Suprapubic skin (tissue), 4 donors: ENCODE measurements around the gene ARL4C. TPM values are rescaled to one million over a fixed set of nuclear protein-coding genes. Genes with fewer than 3 reads are reported as not detected.

ENCODE experiments used
- DNase-seq, 2 donors: peaks; one replicate each; pipeline ENCODE4 v3.0.0-alpha.2; 2019; ENCODE audit warnings: low spot score in 2 of 2
- H3K27ac ChIP-seq: fragments of 200-600 bp; sonication (generic); one replicate; pipeline ENCODE4 v1.5.1; 2019
- H3K27me3 ChIP-seq: fragments of 200-600 bp; sonication (generic); one replicate; pipeline ENCODE4 v1.5.1; 2019
- H3K36me3 ChIP-seq: fragments of 200-600 bp; sonication (generic); one replicate; pipeline ENCODE4 v1.5.1; 2019
- H3K4me1 ChIP-seq: fragments of 200-600 bp; sonication (generic); one replicate; pipeline ENCODE4 v1.5.1; 2019
- H3K4me3 ChIP-seq: fragments of 200-600 bp; sonication (generic); one replicate; pipeline ENCODE4 v1.5.1; 2019; ENCODE audit warnings: mild to moderate bottlenecking
- H3K9me3 ChIP-seq: fragments of 200-600 bp; sonication (generic); one replicate; pipeline ENCODE4 v1.5.1; 2019
- EP300 ChIP-seq: sonication (generic); formaldehyde crosslinking; IDR thresholded peaks from one replicate; pipeline ENCODE4 v1.6.1; 2017; ENCODE audit warnings: antibody characterized with exemption
- POLR2A ChIP-seq, 2 donors: fragments of 450-650 bp; IDR thresholded peaks; one replicate each; pipeline ENCODE4 v1.6.1; 2017; ENCODE audit warnings: antibody characterized with exemption in 2 of 2, mild to moderate bottlenecking in 2 of 2, moderate library complexity in 2 of 2
- POLR2AphosphoS5 ChIP-seq, 3 donors: sonication (generic); formaldehyde crosslinking; IDR thresholded peaks; one replicate each; pipeline ENCODE4 v1.6.1; 2017; ENCODE audit warnings: antibody characterized with exemption in 3 of 3
- WGBS: methylation state at CpG from one replicate; pipeline ENCODE4 v1.1.5; 2018; 5-methylcytosine and 5-hydroxymethylcytosine counted together
- total RNA-seq, 4 donors: library from RNA; depleted of rRNA; stranded (reverse); fragments of >200 nt; gene quantifications; one replicate each; pipeline ENCODE4 v1.1.0, GENCODE V29; 2016
- TF ChIP-seq, protein P1 (sequence below), 2 donors: fragments of 200-600 bp in 1 of 2; fragments of 450-650 bp in 1 of 2; sonication (generic) in 1 of 2; IDR thresholded peaks; one replicate each; pipeline ENCODE4 v1.5.1; 2016 to 2019; ENCODE audit warnings: antibody characterized with exemption in 2 of 2, mild to moderate bottlenecking in 1 of 2, moderate library complexity in 1 of 2

ARL4C gene
- total RNA-seq, 4 donors from 2014 or later = 35.8 to 64.4 (median 45.7) TPM

GRCh38 chr2:234536178-234536965 lies 39.5 kb upstream of the ARL4C start:
- Histone ChIP-seq H3K27ac (no peak overlapping the region), H3K36me3 (no peaks in the 10 kb centered on the region), H3K27me3 (peaks cover 4% of the 10 kb centered on the region), H3K4me3 (no peak overlapping the region), H3K4me1 (no peaks in the 10 kb centered on the region), H3K9me3 (peaks cover 4% of the 10 kb centered on the region)
- TF ChIP-seq, protein P1, sequence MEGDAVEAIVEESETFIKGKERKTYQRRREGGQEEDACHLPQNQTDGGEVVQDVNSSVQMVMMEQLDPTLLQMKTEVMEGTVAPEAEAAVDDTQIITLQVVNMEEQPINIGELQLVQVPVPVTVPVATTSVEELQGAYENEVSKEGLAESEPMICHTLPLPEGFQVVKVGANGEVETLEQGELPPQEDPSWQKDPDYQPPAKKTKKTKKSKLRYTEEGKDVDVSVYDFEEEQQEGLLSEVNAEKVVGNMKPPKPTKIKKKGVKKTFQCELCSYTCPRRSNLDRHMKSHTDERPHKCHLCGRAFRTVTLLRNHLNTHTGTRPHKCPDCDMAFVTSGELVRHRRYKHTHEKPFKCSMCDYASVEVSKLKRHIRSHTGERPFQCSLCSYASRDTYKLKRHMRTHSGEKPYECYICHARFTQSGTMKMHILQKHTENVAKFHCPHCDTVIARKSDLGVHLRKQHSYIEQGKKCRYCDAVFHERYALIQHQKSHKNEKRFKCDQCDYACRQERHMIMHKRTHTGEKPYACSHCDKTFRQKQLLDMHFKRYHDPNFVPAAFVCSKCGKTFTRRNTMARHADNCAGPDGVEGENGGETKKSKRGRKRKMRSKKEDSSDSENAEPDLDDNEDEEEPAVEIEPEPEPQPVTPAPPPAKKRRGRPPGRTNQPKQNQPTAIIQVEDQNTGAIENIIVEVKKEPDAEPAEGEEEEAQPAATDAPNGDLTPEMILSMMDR (IDR thresholded peaks at IDR 0.05) = no peak
- TF ChIP-seq EP300 = no peak
- no peak for TF ChIP-seq POLR2A (IDR thresholded peaks at IDR 0.05)
- no peak for TF ChIP-seq POLR2AphosphoS5 (IDR thresholded peaks at IDR 0.05)
- DNase-seq = no peak
- WGBS = 48% methylated on average over 13 of the region's 13 CpGs

DNA sequence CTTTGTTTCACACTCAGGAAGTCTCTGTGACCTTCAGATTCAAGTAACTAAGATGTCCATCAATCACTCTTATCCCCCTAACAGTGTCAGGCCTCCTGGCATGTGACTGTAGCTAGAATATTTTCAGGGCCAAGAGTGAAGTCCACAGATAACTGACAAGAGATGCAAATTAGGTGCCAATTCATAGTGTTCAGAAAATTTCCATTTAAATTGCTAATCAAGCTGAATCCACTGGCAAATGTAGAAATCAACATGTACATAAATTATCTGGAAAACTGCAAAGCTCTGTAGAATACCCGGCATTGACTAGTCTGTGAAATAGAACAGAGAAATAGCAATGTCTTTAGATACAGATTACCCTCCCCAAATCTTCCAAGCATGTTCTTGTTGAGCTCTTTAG lies 38.6 kb upstream of the ARL4C start:
- DNase-seq = no peak
- H3K4me1 ChIP-seq = no peaks in the 10 kb centered on the region
- peaks cover 4% of the 10 kb centered on the region for H3K9me3 ChIP-seq
- H3K36me3 ChIP-seq = no peaks in the 10 kb centered on the region
- TF ChIP-seq POLR2AphosphoS5 (IDR thresholded peaks at IDR 0.05) (no peak), POLR2A (IDR thresholded peaks at IDR 0.05) (no peak), EP300 (no peak)
- TF ChIP-seq, protein P1 (IDR thresholded peaks at IDR 0.05) = no peak
- WGBS = 77% methylated on average over 1 of the region's 1 CpG
- no peak overlapping the region for H3K4me3 ChIP-seq
- no peak overlapping the region for H3K27ac ChIP-seq
- peaks cover 4% of the 10 kb centered on the region for H3K27me3 ChIP-seq

DNA sequence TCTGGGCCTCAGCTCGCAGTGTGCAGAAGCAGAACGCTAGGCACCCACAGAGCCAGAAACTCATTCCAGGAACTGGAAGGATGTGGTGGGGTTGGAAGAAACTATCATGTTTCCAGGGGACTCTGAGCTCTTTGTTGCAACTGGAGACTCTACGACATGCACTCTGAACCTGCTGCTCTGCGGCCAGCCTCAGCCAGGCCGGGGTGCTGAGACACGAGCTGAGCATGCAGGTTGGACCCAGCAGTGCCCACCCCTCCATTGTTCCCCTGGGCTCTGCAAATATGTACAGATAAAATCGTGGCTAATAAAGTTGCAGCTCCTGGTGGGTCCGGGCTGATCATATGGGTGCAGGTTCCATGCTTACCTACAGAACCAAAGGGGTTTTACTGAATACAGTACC lies 37.6 kb upstream of the ARL4C start:
- DNase-seq = no peak
- WGBS = 92% methylated on average over 8 of the region's 8 CpGs
- Histone ChIP-seq H3K4me3 (no peak overlapping the region), H3K9me3 (peaks cover 4% of the 10 kb centered on the region), H3K27ac (no peak overlapping the region), H3K4me1 (no peaks in the 10 kb centered on the region), H3K36me3 (no peaks in the 10 kb centered on the region), H3K27me3 (peaks cover 4% of the 10 kb centered on the region)
- TF ChIP-seq EP300 (no peak), POLR2AphosphoS5 (IDR thresholded peaks at IDR 0.05) (no peak), POLR2A (IDR thresholded peaks at IDR 0.05) (no peak)
- TF ChIP-seq, protein P1 (IDR thresholded peaks at IDR 0.05) = no peak

DNA sequence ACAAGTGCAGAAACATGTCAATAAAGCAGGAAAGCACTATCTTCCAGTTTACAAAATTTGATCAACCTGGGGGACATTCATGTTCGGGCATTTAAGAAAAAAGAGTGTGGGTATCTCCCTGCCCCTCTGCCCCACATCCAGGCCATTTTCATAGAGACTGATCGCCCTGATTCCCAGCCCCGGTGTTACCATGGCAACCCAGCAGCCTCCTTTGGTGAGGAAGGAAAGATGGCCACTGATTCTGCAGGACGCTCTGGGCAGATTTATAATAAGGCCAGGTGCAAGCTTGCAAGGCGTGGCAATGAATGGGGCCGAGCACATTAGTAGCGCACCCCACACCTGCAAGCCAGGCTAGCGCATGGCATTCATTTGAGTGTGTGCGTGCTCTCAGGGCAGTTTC lies 36.7 kb upstream of the ARL4C start:
- no peak for DNase-seq
- no peaks in the 10 kb centered on the region for H3K9me3 ChIP-seq
- H3K36me3 ChIP-seq = no peaks in the 10 kb centered on the region
- no peak overlapping the region for H3K4me3 ChIP-seq
- H3K4me1 ChIP-seq = no peaks in the 10 kb centered on the region
- H3K27me3 ChIP-seq = peaks cover 4% of the 10 kb centered on the region
- no peak overlapping the region for H3K27ac ChIP-seq
- WGBS = 91% methylated on average over 9 of the region's 9 CpGs
- TF ChIP-seq, protein P1 (IDR thresholded peaks at IDR 0.05) = no peak
- TF ChIP-seq POLR2A (IDR thresholded peaks at IDR 0.05) = no peak
- TF ChIP-seq EP300 = no peak

GRCh38 chr2:234528410-234529148 lies 31.7 kb upstream of the ARL4C start:
- WGBS = 81% methylated on average over 8 of the region's 8 CpGs
- Histone ChIP-seq H3K9me3 (peaks cover 9% of the 10 kb centered on the region), H3K4me1 (no peaks in the 10 kb centered on the region), H3K27ac (no peak overlapping the region), H3K4me3 (no peak overlapping the region), H3K36me3 (no peaks in the 10 kb centered on the region), H3K27me3 (peaks cover 4% of the 10 kb centered on the region)
- no peak for DNase-seq
- no peak for TF ChIP-seq POLR2A (IDR thresholded peaks at IDR 0.05)
- TF ChIP-seq, protein P1 (IDR thresholded peaks at IDR 0.05) = no peak
- TF ChIP-seq POLR2AphosphoS5 (IDR thresholded peaks at IDR 0.05) = no peak
- no peak for TF ChIP-seq EP300
